ENCODE measurements around the gene IGFBP1.
"Not testable (repeated sequence)": the region's sequence is repeated elsewhere in the genome, so short reads cannot be mapped to it uniquely, and the experiment has no call there.

IGFBP1 gene
- 0 reads per million in 3 donors for total RNA-seq

- no peaks in the 10 kb centered on the region for H3K36me3 ChIP-seq (ENCODE audit: control insufficient read depth, insufficient read depth, low read length)
- no peak for DNase-seq
- H3K27ac ChIP-seq (ENCODE audit: insufficient read depth, low read length, poor library complexity, severe bottlenecking), result no peak within 1 kb of the TSS
- H3K4me3 ChIP-seq (ENCODE audit: insufficient read depth, low read depth, low read length, poor library complexity, severe bottlenecking), result no peak within 1 kb of the TSS
- H3K4me1 ChIP-seq (ENCODE audit: control insufficient read depth, insufficient read depth, low read length, poor library complexity, severe bottlenecking), result no peaks in the 10 kb centered on the region
- H3K27me3 ChIP-seq (replicated peaks; ENCODE audit: control insufficient read depth, insufficient read depth, low read length, poor library complexity, severe bottlenecking), result peaks cover 23% of the 10 kb centered on the region
- no peaks in the 10 kb centered on the region for H3K9me3 ChIP-seq (ENCODE audit: control insufficient read depth, low read length)
Observed at GRCh38 chr7:45888185-45888992, at the start of gene IGFBP1. TSS of gene IGFBP1 (plus strand) at chr7:45888488. CDS start at chr7:45888653, 165 bp downstream.

- H3K27ac ChIP-seq (ENCODE audit: insufficient read depth, low read length, poor library complexity, severe bottlenecking); H3K27me3 ChIP-seq (replicated peaks; ENCODE audit: control insufficient read depth, insufficient read depth, low read length, poor library complexity, severe bottlenecking); DNase-seq; H3K36me3 ChIP-seq (ENCODE audit: control insufficient read depth, insufficient read depth, low read length); H3K9me3 ChIP-seq (ENCODE audit: control insufficient read depth, low read length); H3K4me3 ChIP-seq (ENCODE audit: insufficient read depth, low read depth, low read length, poor library complexity, severe bottlenecking); H3K4me1 ChIP-seq (ENCODE audit: control insufficient read depth, insufficient read depth, low read length, poor library complexity, severe bottlenecking): not testable (repeated sequence)
Observed at GRCh38 chr7:45838852-45839251, 49.4 kb upstream of the IGFBP1 start.

GRCh38 chr7:45841926-45842717 lies 46.2 kb upstream of the IGFBP1 start:
- H3K4me1 ChIP-seq (ENCODE audit: control insufficient read depth, insufficient read depth, low read length, poor library complexity, severe bottlenecking); H3K4me3 ChIP-seq (ENCODE audit: insufficient read depth, low read depth, low read length, poor library complexity, severe bottlenecking); H3K27me3 ChIP-seq (replicated peaks; ENCODE audit: control insufficient read depth, insufficient read depth, low read length, poor library complexity, severe bottlenecking); H3K9me3 ChIP-seq (ENCODE audit: control insufficient read depth, low read length); DNase-seq; H3K27ac ChIP-seq (ENCODE audit: insufficient read depth, low read length, poor library complexity, severe bottlenecking); H3K36me3 ChIP-seq (ENCODE audit: control insufficient read depth, insufficient read depth, low read length): not testable (repeated sequence)

- H3K27ac ChIP-seq (ENCODE audit: insufficient read depth, low read length, poor library complexity, severe bottlenecking); H3K9me3 ChIP-seq (ENCODE audit: control insufficient read depth, low read length); H3K36me3 ChIP-seq (ENCODE audit: control insufficient read depth, insufficient read depth, low read length); H3K4me1 ChIP-seq (ENCODE audit: control insufficient read depth, insufficient read depth, low read length, poor library complexity, severe bottlenecking); DNase-seq; H3K4me3 ChIP-seq (ENCODE audit: insufficient read depth, low read depth, low read length, poor library complexity, severe bottlenecking); H3K27me3 ChIP-seq (replicated peaks; ENCODE audit: control insufficient read depth, insufficient read depth, low read length, poor library complexity, severe bottlenecking): not testable (repeated sequence)
Observed at GRCh38 chr7:45846536-45846935, 41.8 kb upstream of the IGFBP1 start.

- H3K27ac ChIP-seq (ENCODE audit: insufficient read depth, low read length, poor library complexity, severe bottlenecking); H3K4me1 ChIP-seq (ENCODE audit: control insufficient read depth, insufficient read depth, low read length, poor library complexity, severe bottlenecking); H3K27me3 ChIP-seq (replicated peaks; ENCODE audit: control insufficient read depth, insufficient read depth, low read length, poor library complexity, severe bottlenecking); H3K9me3 ChIP-seq (ENCODE audit: control insufficient read depth, low read length); H3K36me3 ChIP-seq (ENCODE audit: control insufficient read depth, insufficient read depth, low read length); H3K4me3 ChIP-seq (ENCODE audit: insufficient read depth, low read depth, low read length, poor library complexity, severe bottlenecking); DNase-seq: not testable (repeated sequence)
Observed at GRCh38 chr7:45848734-45849133, 39.6 kb upstream of the IGFBP1 start.

- not testable (repeated sequence) for H3K9me3 ChIP-seq (ENCODE audit: control insufficient read depth, low read length); DNase-seq; H3K27ac ChIP-seq (ENCODE audit: insufficient read depth, low read length, poor library complexity, severe bottlenecking); H3K4me1 ChIP-seq (ENCODE audit: control insufficient read depth, insufficient read depth, low read length, poor library complexity, severe bottlenecking); H3K36me3 ChIP-seq (ENCODE audit: control insufficient read depth, insufficient read depth, low read length); H3K27me3 ChIP-seq (replicated peaks; ENCODE audit: control insufficient read depth, insufficient read depth, low read length, poor library complexity, severe bottlenecking); H3K4me3 ChIP-seq (ENCODE audit: insufficient read depth, low read depth, low read length, poor library complexity, severe bottlenecking)
Observed at GRCh38 chr7:45852984-45853383, 35.3 kb upstream of the IGFBP1 start.

- not testable (repeated sequence) for DNase-seq; H3K36me3 ChIP-seq (ENCODE audit: control insufficient read depth, insufficient read depth, low read length); H3K4me3 ChIP-seq (ENCODE audit: insufficient read depth, low read depth, low read length, poor library complexity, severe bottlenecking); H3K27ac ChIP-seq (ENCODE audit: insufficient read depth, low read length, poor library complexity, severe bottlenecking); H3K27me3 ChIP-seq (replicated peaks; ENCODE audit: control insufficient read depth, insufficient read depth, low read length, poor library complexity, severe bottlenecking); H3K4me1 ChIP-seq (ENCODE audit: control insufficient read depth, insufficient read depth, low read length, poor library complexity, severe bottlenecking); H3K9me3 ChIP-seq (ENCODE audit: control insufficient read depth, low read length)
Observed at GRCh38 chr7:45853491-45853890, 34.8 kb upstream of the IGFBP1 start.

- not testable (repeated sequence) for H3K27ac ChIP-seq (ENCODE audit: insufficient read depth, low read length, poor library complexity, severe bottlenecking); H3K36me3 ChIP-seq (ENCODE audit: control insufficient read depth, insufficient read depth, low read length); H3K27me3 ChIP-seq (replicated peaks; ENCODE audit: control insufficient read depth, insufficient read depth, low read length, poor library complexity, severe bottlenecking); DNase-seq; H3K4me1 ChIP-seq (ENCODE audit: control insufficient read depth, insufficient read depth, low read length, poor library complexity, severe bottlenecking); H3K9me3 ChIP-seq (ENCODE audit: control insufficient read depth, low read length); H3K4me3 ChIP-seq (ENCODE audit: insufficient read depth, low read depth, low read length, poor library complexity, severe bottlenecking)
Observed at GRCh38 chr7:45855680-45856079, 32.6 kb upstream of the IGFBP1 start.

GRCh38 chr7:45856888-45857287 lies 31.4 kb upstream of the IGFBP1 start:
- not testable (repeated sequence) for H3K36me3 ChIP-seq (ENCODE audit: control insufficient read depth, insufficient read depth, low read length); H3K27ac ChIP-seq (ENCODE audit: insufficient read depth, low read length, poor library complexity, severe bottlenecking); H3K4me3 ChIP-seq (ENCODE audit: insufficient read depth, low read depth, low read length, poor library complexity, severe bottlenecking); H3K27me3 ChIP-seq (replicated peaks; ENCODE audit: control insufficient read depth, insufficient read depth, low read length, poor library complexity, severe bottlenecking); H3K4me1 ChIP-seq (ENCODE audit: control insufficient read depth, insufficient read depth, low read length, poor library complexity, severe bottlenecking); H3K9me3 ChIP-seq (ENCODE audit: control insufficient read depth, low read length); DNase-seq

- Histone ChIP-seq H3K4me1 (ENCODE audit: control insufficient read depth, insufficient read depth, low read length, poor library complexity, severe bottlenecking) (no peaks in the 10 kb centered on the region), H3K9me3 (ENCODE audit: control insufficient read depth, low read length) (no peaks in the 10 kb centered on the region), H3K27ac (ENCODE audit: insufficient read depth, low read length, poor library complexity, severe bottlenecking) (no peak overlapping the region), H3K4me3 (ENCODE audit: insufficient read depth, low read depth, low read length, poor library complexity, severe bottlenecking) (no peak overlapping the region), H3K36me3 (ENCODE audit: control insufficient read depth, insufficient read depth, low read length) (no peaks in the 10 kb centered on the region), H3K27me3 (replicated peaks; ENCODE audit: control insufficient read depth, insufficient read depth, low read length, poor library complexity, severe bottlenecking) (no peaks in the 10 kb centered on the region)
- no peak for DNase-seq
Observed at GRCh38 chr7:45863715-45864114, 24.6 kb upstream of the IGFBP1 start.

Data from effector memory CD4-positive, alpha-beta T cell (primary cell).